ENCODE measurements around the gene SOX5.

SOX5 gene

DNA sequence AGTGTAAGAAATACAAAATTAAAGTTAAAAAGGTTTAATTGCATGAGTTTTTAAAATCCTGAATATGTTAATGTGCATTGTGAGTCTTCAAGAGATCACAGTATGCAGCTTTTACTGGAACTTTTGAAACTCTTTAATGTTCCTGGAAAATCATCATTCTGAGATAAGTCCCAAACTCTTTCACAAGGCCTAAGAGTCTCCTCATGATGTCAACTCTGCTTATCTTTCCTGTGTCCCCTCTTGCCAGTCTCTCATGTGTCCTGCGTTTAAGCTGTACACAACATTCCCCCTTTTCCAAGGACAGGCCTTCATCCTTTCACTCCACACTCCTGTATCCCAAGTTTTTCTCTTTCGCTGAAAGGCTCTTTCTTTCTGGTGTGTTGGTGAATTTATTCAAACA, 380.1 kb downstream of the SOX5 start:
- DNase-seq (ENCODE audit: low read depth) = no peak
- H3K4me3 ChIP-seq (ENCODE audit: control insufficient read depth, low read depth, low read length) = no peak overlapping the region

DNA sequence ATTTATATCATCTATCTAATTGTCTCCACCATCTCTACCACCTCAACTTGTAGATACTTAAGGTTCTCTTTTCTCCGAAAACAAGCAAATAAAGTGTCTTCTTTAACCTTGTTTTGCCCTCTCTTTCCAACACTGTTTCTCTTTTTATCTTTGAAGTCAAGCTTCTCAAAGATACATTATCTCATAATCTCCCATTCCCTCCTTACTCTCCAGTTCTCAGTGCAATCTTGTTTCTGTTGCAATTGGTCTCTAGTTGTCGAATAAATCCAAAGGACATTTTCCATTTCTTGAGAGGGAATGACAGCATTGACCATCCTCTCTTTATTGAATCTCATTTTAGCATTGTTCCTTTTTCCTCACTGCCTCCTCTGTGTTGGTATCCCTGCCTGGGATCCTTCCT, 383.3 kb downstream of the SOX5 start:
- no peak overlapping the region for H3K4me3 ChIP-seq (ENCODE audit: control insufficient read depth, low read depth, low read length)
- no peak for DNase-seq (ENCODE audit: low read depth)
- TF ChIP-seq, protein P1, sequence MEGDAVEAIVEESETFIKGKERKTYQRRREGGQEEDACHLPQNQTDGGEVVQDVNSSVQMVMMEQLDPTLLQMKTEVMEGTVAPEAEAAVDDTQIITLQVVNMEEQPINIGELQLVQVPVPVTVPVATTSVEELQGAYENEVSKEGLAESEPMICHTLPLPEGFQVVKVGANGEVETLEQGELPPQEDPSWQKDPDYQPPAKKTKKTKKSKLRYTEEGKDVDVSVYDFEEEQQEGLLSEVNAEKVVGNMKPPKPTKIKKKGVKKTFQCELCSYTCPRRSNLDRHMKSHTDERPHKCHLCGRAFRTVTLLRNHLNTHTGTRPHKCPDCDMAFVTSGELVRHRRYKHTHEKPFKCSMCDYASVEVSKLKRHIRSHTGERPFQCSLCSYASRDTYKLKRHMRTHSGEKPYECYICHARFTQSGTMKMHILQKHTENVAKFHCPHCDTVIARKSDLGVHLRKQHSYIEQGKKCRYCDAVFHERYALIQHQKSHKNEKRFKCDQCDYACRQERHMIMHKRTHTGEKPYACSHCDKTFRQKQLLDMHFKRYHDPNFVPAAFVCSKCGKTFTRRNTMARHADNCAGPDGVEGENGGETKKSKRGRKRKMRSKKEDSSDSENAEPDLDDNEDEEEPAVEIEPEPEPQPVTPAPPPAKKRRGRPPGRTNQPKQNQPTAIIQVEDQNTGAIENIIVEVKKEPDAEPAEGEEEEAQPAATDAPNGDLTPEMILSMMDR (conservative IDR thresholded peaks at IDR 0.05; ENCODE audit: control insufficient read depth, insufficient read depth, low read depth, low read length) = no peak

More for the DNA sequence above, 380.1 kb downstream of the SOX5 start:
- TF ChIP-seq, protein P1 (conservative IDR thresholded peaks at IDR 0.05; ENCODE audit: control insufficient read depth, insufficient read depth, low read depth, low read length) = no peak

DNA sequence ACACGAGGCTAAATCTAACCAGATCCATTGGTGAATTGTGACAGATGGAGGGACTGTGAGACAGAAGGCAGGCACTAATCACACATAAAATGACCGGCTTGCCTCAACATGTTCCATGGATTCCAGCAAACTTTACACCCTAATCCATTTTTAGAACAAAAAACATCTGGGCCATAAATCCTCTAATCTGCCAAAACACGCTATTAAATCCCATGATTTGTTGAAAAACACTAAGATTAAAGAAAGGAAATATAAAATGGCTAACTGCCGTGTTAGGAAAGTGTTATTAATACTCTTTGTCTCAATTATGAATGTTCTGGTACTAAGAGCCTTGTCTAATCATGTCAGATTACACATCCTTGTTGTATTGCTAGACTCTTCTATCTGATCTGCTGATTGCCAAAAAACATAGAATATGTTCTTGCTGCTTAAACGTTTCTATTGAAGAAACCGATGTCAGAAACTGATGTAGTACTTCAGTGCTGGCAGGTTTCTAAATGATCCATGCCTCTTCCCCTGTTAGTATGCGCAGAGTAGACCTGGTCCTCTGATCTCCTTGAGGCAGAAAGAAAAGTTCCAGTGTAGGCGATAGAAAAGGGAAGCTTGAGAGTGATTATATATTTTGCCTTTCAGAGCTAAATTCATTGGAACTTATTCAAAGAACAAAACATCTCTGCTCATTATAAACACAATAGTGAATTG, 384.9 kb downstream of the SOX5 start:
- H3K4me3 ChIP-seq (ENCODE audit: control insufficient read depth, low read depth, low read length) = no peak overlapping the region
- DNase-seq (ENCODE audit: low read depth) = no peak
- TF ChIP-seq, protein P1 (conservative IDR thresholded peaks at IDR 0.05; ENCODE audit: control insufficient read depth, insufficient read depth, low read depth, low read length) = no peak

DNA sequence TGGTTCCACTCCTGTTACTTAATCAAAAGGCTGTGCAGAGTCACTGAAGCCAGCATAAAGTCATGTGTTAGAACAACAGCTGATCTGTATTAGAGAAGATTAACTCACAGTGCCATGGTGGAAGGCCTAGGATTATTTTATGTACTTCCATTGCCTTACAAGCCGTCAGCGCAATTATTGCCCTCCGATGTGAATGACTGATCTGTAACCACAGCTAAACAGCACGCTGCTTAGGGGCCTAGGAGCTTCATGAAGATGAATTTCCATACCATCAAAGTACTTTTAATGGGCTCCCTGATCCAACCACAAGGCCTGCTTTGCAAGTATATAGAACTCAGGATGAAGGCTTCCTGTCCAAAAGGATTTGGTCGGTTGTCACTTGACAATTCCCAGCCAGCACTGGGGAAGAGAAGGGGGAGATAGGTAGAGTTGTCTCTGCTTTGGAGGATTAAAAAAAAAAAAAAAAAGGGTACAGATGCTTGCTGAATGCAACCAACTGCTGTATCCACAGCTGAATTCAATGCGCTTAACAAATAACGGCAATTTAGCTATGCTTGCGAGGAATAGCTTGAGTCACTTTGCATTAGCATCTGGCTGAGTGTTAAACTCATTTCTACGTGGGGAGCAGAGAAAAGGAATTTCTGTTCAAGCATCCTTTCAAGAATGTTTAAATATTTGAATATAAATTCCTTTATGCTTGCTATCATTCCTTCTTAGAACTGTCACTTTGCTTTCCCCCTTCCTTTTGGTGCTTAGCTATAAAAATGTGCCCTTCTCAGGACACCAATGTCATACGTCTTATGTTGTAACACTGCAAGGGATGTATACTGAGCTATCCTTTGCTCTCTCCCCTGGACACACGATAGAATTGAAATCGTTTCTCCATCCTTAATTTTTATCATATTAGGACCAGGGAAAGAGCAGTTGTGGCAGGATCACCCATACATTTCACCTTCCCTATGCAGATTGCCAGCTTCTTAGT, 387.8 kb downstream of the SOX5 start:
- no peak for DNase-seq (ENCODE audit: low read depth)
- TF ChIP-seq, protein P1 (conservative IDR thresholded peaks at IDR 0.05; ENCODE audit: control insufficient read depth, insufficient read depth, low read depth, low read length) = no peak
- H3K4me3 ChIP-seq (ENCODE audit: control insufficient read depth, low read depth, low read length) = no peak overlapping the region

DNA sequence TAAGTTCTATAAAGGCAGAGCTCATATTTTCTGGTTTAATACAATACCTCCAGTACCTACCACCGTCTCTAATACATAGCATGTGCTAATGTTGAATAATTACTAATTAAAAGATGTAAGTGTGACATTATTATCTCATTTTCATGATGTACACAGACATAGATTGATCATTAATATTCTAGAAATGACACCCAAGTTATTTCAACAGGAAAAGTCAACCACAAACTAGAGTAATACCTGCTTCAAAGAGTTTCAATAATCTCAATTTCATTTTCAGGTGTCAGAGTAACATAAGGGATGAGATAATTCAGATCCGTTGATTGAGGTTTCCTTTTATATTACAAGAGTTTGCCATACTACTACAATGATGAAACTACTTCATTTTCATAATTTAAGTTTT, 388.9 kb downstream of the SOX5 start:
- no peak for DNase-seq (ENCODE audit: low read depth)
- no peak overlapping the region for H3K4me3 ChIP-seq (ENCODE audit: control insufficient read depth, low read depth, low read length)

DNA sequence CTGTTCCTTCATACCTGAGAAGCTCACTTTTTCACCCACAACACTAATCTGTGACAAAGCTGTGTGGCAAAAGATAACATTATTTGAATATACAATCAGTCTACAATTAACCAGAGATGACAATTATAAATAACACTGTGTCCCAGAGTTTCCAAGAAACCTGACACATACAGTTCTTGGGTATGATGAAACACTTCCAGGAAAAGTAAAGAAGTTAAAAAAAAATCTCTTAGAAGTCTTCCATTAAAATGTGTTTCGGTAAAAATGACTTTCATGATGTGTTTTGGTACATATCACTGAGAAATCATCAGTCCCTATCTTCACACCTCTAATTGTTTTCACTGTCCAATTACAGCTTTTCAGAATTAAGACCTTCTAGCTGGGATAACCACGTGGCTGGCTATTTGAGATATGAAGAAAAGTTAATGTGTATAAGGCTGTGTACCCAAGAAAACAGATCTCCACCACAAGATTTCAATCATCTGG, 390.2 kb downstream of the SOX5 start:
- no peak for DNase-seq (ENCODE audit: low read depth)
- no peak overlapping the region for H3K4me3 ChIP-seq (ENCODE audit: control insufficient read depth, low read depth, low read length)
- TF ChIP-seq, protein P1 (conservative IDR thresholded peaks at IDR 0.05; ENCODE audit: control insufficient read depth, insufficient read depth, low read depth, low read length) = no peak

More for the DNA sequence above, 388.9 kb downstream of the SOX5 start:
- TF ChIP-seq, protein P1 (conservative IDR thresholded peaks at IDR 0.05; ENCODE audit: control insufficient read depth, insufficient read depth, low read depth, low read length) = no peak

Data from fibroblast of mammary gland (primary cell).